RWPE2 (cell line): ENCODE data around the gene DECR2.

ENCODE experiments used
- ATAC-seq: fragments of 200-7000 bp; cut with Tn5 transposase; 3 replicates; pipeline ENCODE4 v1.9.1; 2021; ENCODE audit warnings: low read depth
- DNase-seq: peaks from one replicate; pipeline ENCODE4 v3.0.0-alpha.2; 2020; ENCODE audit warnings: low spot score
- H3K27ac ChIP-seq: fragments of 450-650 bp; 2 replicates; pipeline ENCODE4 v1.5.1; 2017; ENCODE audit warnings: mild to moderate bottlenecking; ENCODE audit not compliant: poor library complexity, severe bottlenecking
- H3K27me3 ChIP-seq: fragments of 250-450 bp; sonication (Bioruptor Pico); 2 replicates; pipeline ENCODE4 v1.5.1; 2021; ENCODE audit warnings: mild to moderate bottlenecking, moderate library complexity; ENCODE audit not compliant: insufficient read depth, poor library complexity, severe bottlenecking
- H3K36me3 ChIP-seq: fragments of 250-450 bp; sonication (Bioruptor Pico); 2 replicates; pipeline ENCODE4 v1.5.1; 2020; ENCODE audit warnings: low read depth, mild to moderate bottlenecking, moderate library complexity
- H3K4me1 ChIP-seq: fragments of 250-450 bp; sonication (Bioruptor Pico); 2 replicates; pipeline ENCODE4 v1.5.1; 2021; ENCODE audit warnings: mild to moderate bottlenecking, moderate library complexity; ENCODE audit not compliant: insufficient read depth, poor library complexity, severe bottlenecking
- H3K4me3 ChIP-seq: fragments of 250-450 bp; sonication (Bioruptor Pico); 2 replicates; pipeline ENCODE4 v1.5.1; 2021; ENCODE audit warnings: mild to moderate bottlenecking, moderate library complexity; ENCODE audit not compliant: severe bottlenecking
- H3K9me3 ChIP-seq: fragments of 250-450 bp; sonication (Bioruptor Pico); 2 replicates; pipeline ENCODE4 v1.5.1; 2021; ENCODE audit warnings: mild to moderate bottlenecking, moderate library complexity; ENCODE audit not compliant: severe bottlenecking
- CTCF ChIP-seq: fragments of 450-650 bp; IDR thresholded peaks from one replicate; pipeline ENCODE4 v1.5.1; 2017; ENCODE audit warnings: mild to moderate bottlenecking, moderate library complexity; ENCODE audit not compliant: poor library complexity, severe bottlenecking

The DECR2 gene

GRCh38 chr16:379961-380761, 21.5 kb upstream of the DECR2 start:
- TF ChIP-seq CTCF, result no peak
- Histone ChIP-seq H3K27me3 (no peaks in the 10 kb centered on the region), H3K9me3 (no peaks in the 10 kb centered on the region), H3K4me1 (peaks cover 7% of the 10 kb centered on the region), H3K27ac (peak overlapping the region; percentile 69), H3K36me3 (peaks cover 9% of the 10 kb centered on the region; the same call in 1 of the 2 replicates), H3K4me3 (peak overlapping the region; percentile 59)
- ATAC-seq (no peak), DNase-seq (no peak)

- Histone ChIP-seq H3K36me3 (peaks cover 9% of the 10 kb centered on the region; the same call in 1 of the 2 replicates), H3K4me3 (peak overlapping the region; percentile 59), H3K9me3 (no peaks in the 10 kb centered on the region), H3K4me1 (peaks cover 7% of the 10 kb centered on the region), H3K27me3 (no peaks in the 10 kb centered on the region), H3K27ac (peak overlapping the region; percentile 69)
- peak; percentile 24 for ATAC-seq
- no peak for TF ChIP-seq CTCF
- DNase-seq, result no peak
These were observed 21.0 kb upstream of the DECR2 start for GRCh38 chr16:380762-381011.

- Histone ChIP-seq H3K27ac (peak overlapping the region; percentile 69), H3K4me3 (peak overlapping the region; percentile 59), H3K36me3 (peaks cover 7% of the 10 kb centered on the region; the same call in 1 of the 2 replicates), H3K4me1 (peaks cover 7% of the 10 kb centered on the region), H3K27me3 (no peaks in the 10 kb centered on the region), H3K9me3 (no peaks in the 10 kb centered on the region)
- TF ChIP-seq CTCF, result no peak
- ATAC-seq (peak; percentile 24), DNase-seq (peak; percentile 55)
These were observed 20.5 kb upstream of the DECR2 start for GRCh38 chr16:381012-381788.

GRCh38 chr16:381789-382717, 19.6 kb upstream of the DECR2 start, which contains the start of gene PGAP6:
Gene PGAP6, minus strand, starts transcription at chr16:381978. Its CDS starts 157 bp downstream, at chr16:381821.
- TF ChIP-seq CTCF, result no peak
- peaks cover 7% of the 10 kb centered on the region for H3K4me1 ChIP-seq
- no peak for ATAC-seq
- H3K9me3 ChIP-seq, result no peaks in the 10 kb centered on the region
- H3K27me3 ChIP-seq, result no peaks in the 10 kb centered on the region
- H3K36me3 ChIP-seq, result peaks cover 2% of the 10 kb centered on the region; the same call in 1 of the 2 replicates
- H3K27ac ChIP-seq, result peak within 1 kb of the TSS; percentile 69
- H3K4me3 ChIP-seq, result peak within 1 kb of the TSS; percentile 59
- no peak for DNase-seq
